Osteocyte (in vitro differentiated cells): ENCODE data around the gene FDX1. TPM values are rescaled to one million over a fixed set of nuclear protein-coding genes. Genes with fewer than 3 reads are reported as not detected.

Experiments used
- DNase-seq: peaks from one replicate; pipeline ENCODE4 v3.0.0; 2021; ENCODE audit warnings: mixed read lengths; ENCODE audit not compliant: unreplicated experiment; ENCODE audit errors: extremely low spot score
- H3K27ac Mint-ChIP-seq: one replicate; pipeline ENCODE4 v1.8.0; 2021; ENCODE audit warnings: mild to moderate bottlenecking, mixed read lengths; ENCODE audit not compliant: unreplicated experiment
- H3K27me3 Mint-ChIP-seq: one replicate; pipeline ENCODE4 v1.8.0; 2021; ENCODE audit warnings: mixed read lengths; ENCODE audit not compliant: unreplicated experiment
- H3K36me3 Mint-ChIP-seq: one replicate; pipeline ENCODE4 v1.8.0; 2021; ENCODE audit warnings: mixed read lengths; ENCODE audit not compliant: unreplicated experiment
- H3K4me1 Mint-ChIP-seq: one replicate; pipeline ENCODE4 v1.8.0; 2021; ENCODE audit warnings: mixed read lengths; ENCODE audit not compliant: unreplicated experiment
- H3K4me3 Mint-ChIP-seq: one replicate; pipeline ENCODE4 v1.8.0; 2021; ENCODE audit warnings: mild to moderate bottlenecking, moderate library complexity, mixed read lengths; ENCODE audit not compliant: unreplicated experiment
- H3K9me3 Mint-ChIP-seq: one replicate; pipeline ENCODE4 v1.8.0; 2021; ENCODE audit warnings: mixed read lengths; ENCODE audit not compliant: unreplicated experiment
- CTCF ChIP-seq: fragments of 200-600 bp; sonication (generic); IDR thresholded peaks from 2 replicates; pipeline ENCODE4 v1.5.0; 2021; ENCODE audit warnings: antibody characterized with exemption, mild to moderate bottlenecking, moderate library complexity
- total RNA-seq: library from RNA; stranded (reverse); gene quantifications from 2 replicates; pipeline ENCODE4 v1.2.1, GENCODE V29; 2021

FDX1 gene
- total RNA-seq, 1 donor from 2014 or later: 6.3 TPM

GRCh38 chr11:110450246-110450645 lies 20.5 kb downstream of the FDX1 start:
- peaks cover 19% of the 10 kb centered on the region for H3K36me3 Mint-ChIP-seq
- TF ChIP-seq CTCF: no peak
- no peak overlapping the region for H3K4me3 Mint-ChIP-seq
- H3K27me3 Mint-ChIP-seq: no peaks in the 10 kb centered on the region
- no peak for DNase-seq
- no peak overlapping the region for H3K27ac Mint-ChIP-seq
- peaks cover 13% of the 10 kb centered on the region for H3K4me1 Mint-ChIP-seq
- peaks cover 3% of the 10 kb centered on the region for H3K9me3 Mint-ChIP-seq

GRCh38 chr11:110452720-110453119 lies 23.0 kb downstream of the FDX1 start:
- H3K4me3 Mint-ChIP-seq: no peak overlapping the region
- H3K9me3 Mint-ChIP-seq: peaks cover 3% of the 10 kb centered on the region
- H3K27ac Mint-ChIP-seq: no peak overlapping the region
- H3K36me3 Mint-ChIP-seq: peaks cover 10% of the 10 kb centered on the region
- TF ChIP-seq CTCF: no peak
- H3K27me3 Mint-ChIP-seq: no peaks in the 10 kb centered on the region
- peaks cover 9% of the 10 kb centered on the region for H3K4me1 Mint-ChIP-seq
- DNase-seq: no peak

GRCh38 chr11:110453684-110454354 lies 24.1 kb downstream of the FDX1 start:
- H3K36me3 Mint-ChIP-seq: peaks cover 13% of the 10 kb centered on the region
- no peaks in the 10 kb centered on the region for H3K27me3 Mint-ChIP-seq
- no peak for TF ChIP-seq CTCF
- no peak for DNase-seq
- no peak overlapping the region for H3K27ac Mint-ChIP-seq
- H3K4me3 Mint-ChIP-seq: no peak overlapping the region
- H3K4me1 Mint-ChIP-seq: peaks cover 9% of the 10 kb centered on the region
- H3K9me3 Mint-ChIP-seq: peaks cover 3% of the 10 kb centered on the region

DNA sequence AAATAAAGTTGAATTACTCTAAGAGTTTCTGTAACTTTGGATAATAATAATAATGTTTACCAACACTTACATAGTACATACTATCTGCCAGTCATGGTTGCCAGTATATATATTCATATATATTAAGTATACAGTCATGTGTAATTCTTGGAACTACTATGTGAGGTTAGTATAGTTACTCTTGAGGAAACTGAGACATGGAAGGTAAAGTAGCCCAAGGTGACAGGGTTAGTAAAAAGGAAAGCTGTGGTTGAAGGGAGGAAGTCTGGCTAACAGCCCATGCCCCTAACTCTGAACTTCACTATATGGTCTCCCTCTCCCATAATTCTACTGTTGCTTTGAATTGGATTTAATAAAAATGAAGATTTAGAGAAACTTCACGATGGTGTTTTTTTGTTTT lies 24.9 kb downstream of the FDX1 start:
- DNase-seq: no peak
- Mint-ChIP-seq H3K9me3 (peaks cover 3% of the 10 kb centered on the region), H3K36me3 (peaks cover 14% of the 10 kb centered on the region), H3K27ac (no peak overlapping the region), H3K27me3 (no peaks in the 10 kb centered on the region), H3K4me1 (peaks cover 7% of the 10 kb centered on the region), H3K4me3 (no peak overlapping the region)
- TF ChIP-seq CTCF: no peak

GRCh38 chr11:110455718-110456117 lies 26.0 kb downstream of the FDX1 start:
- Mint-ChIP-seq H3K36me3 (peaks cover 25% of the 10 kb centered on the region), H3K27me3 (no peaks in the 10 kb centered on the region), H3K9me3 (peaks cover 3% of the 10 kb centered on the region), H3K27ac (no peak overlapping the region), H3K4me3 (no peak overlapping the region), H3K4me1 (peaks cover 4% of the 10 kb centered on the region)
- DNase-seq: no peak
- no peak for TF ChIP-seq CTCF
